Measurements from ENCODE around the gene DNHD1.
"Not testable (repeated sequence)": the region's sequence is repeated elsewhere in the genome, so short reads cannot be mapped to it uniquely, and the experiment has no call there.

DNHD1 gene

DNA sequence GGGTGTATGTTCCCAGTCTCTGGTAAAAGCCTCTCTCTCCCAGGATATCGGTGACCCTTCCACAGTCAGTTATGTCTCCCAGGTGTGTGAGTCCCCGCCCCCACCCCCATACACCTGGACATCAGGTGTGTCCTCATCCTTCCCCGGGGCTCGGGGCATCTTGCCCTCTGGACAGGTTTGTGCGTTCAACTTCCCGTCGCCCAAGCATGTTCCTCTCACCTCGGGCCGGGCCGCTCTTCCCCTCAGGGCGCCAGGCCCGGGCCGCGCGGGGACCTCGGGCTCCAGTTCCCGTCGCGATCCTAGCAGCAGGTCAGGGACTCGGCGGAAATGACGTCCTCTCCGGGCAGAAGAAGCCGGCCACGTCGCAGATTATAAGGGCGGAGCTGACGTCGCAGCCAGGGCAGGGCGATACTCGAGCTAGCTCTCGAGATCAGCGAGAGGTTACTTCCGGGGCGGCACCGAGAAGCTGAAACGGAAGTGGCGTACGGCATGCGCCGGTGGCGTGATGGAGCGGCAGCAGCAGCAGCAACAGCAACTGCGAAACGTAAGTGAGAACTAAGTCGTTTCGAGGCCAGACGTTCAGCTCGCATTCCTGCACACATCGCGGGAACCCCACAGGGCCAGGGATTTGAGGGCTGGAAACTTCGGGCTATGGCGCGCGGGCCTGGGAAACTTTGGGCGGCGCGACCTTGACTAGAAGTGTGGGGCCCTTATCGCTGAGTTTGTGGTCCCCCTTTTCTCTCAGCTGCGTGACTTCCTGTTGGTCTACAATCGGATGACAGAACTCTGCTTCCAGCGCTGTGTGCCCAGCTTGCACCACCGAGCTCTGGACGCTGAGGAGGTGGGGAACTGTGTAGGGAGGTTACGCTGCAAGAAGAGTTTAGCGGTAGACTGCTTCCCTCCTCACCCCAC is 15.8 kb upstream of the DNHD1 start, which contains the start of the genes ARFIP2 and TIMM10B:
ARFIP2 (minus strand) TSS at position 320 of the 912 bp plus-strand sequence. CDS start 910 bp downstream, outside the sequence.
TIMM10B (plus strand) TSS at position 490 of the 912 bp plus-strand sequence; CDS start at position 506, 16 bp downstream.
- in situ Hi-C loops (cut with MboI; ENCODE audit: low sequenced_read_pairs): no loop called here

DNA sequence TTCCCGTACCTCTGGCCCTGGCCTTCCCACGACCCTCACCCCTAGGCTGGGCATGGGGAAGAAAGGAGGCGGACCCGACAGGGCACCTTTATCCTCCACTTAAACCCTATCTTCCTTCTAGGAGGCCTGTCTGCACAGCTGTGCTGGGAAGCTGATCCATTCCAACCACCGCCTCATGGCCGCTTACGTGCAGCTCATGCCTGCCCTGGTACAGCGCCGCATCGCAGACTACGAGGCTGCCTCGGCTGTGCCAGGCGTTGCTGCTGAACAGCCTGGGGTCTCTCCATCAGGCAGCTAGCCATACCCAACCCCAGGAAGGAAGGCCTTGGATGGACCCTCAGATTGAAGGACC is 15.2 kb upstream of the DNHD1 start:
- in situ Hi-C loops (cut with MboI; ENCODE audit: low sequenced_read_pairs): no loop called here

DNA sequence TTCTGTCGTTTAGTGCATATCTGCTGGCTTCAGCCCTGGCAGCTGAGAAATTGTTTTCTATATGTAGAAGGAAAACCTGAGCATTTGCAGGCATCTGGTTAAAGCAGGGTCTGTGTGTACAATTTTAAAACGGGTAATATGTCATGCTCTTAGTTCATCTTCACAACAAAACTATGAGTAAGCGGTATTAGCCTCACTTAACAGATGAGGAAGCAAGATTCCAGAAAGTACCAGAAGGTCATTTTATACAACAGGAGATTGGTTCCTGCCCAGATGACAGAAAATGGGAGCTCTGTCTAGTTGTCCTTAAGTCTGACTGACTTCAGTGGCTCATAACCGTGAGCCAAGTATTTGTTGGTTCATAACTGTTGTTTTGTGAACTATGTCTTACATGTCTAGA is 14.6 kb upstream of the DNHD1 start:
- in situ Hi-C loops (cut with MboI; ENCODE audit: low sequenced_read_pairs): no loop called here

DNA sequence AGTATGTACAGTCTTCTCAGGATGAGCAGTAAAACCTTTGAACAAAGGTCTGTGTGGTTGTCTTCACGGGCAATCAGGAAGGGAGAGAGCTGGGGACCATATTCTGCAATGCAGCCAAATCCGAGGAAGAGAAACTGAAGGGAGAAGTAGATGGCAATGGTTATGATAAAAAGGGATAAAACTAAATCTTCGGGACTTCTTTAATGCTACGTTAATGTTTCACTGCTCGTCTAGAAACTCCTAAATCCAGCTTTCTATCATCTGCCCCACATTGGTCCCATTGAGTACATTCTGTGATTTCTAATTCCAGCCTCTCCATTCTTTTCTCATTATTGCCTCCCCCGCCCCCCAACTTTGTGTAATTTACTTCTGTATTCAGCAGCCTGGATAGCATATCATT is 14.1 kb upstream of the DNHD1 start:
- in situ Hi-C loops (cut with MboI; ENCODE audit: low sequenced_read_pairs): no loop called here

DNA sequence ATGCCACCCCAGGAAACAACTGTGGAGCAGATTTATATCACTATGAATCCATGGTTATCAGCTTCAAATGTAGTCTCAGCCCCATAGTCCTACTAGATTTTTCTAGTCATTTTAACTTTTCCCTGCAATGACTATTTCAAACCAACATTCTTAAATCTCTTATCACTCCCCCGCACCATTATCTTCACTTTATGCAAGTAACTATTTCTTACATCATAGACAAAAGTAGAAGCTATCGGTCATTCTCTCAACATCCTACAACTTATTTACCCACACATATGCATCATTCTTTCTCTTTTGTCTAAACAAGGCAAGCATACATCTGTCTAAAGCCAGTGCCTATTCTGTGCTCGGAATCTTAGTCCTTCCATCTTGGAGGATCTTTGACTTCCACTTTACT is 11.4 kb upstream of the DNHD1 start:
- in situ Hi-C loops (cut with MboI; ENCODE audit: low sequenced_read_pairs): no loop called here

DNA sequence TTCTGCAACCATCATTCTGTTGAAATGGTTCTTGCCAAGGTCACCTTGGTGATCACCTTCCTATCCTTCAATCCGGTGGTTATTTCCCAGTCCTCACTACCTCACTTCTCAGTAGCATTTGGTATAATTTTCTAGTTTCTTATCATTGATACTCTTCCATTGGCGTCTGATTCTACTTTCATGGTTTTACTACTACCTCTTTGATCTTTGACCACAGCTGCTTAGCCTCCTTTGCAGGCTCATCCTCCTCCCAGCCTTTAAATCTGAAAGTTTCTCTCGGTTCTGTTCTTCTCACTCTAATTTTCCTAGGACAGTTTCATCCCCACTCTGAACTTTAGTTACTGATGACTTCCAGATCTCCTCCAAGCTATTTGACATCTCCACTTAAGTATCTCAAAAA is 10.8 kb upstream of the DNHD1 start:
- in situ Hi-C loops (cut with MboI; ENCODE audit: low sequenced_read_pairs): no loop called here

DNA sequence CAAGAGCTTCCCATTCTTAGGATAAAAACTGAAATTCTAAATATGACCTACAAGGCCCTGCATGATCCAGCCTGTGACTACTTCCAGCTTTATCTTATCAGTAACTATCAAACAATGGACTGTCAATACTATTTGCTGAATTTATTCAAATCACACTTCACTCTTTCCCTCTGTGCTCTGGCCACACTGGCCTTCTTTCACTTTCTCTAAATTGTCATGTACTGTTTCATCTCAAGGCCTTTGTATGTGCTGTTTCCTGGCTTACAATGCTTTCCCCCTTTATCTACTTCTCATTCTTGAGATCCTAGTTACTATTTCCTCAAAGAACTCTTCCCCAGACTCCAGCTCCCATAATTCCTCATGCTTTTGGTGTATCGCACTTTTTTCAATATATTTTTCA is 10.1 kb upstream of the DNHD1 start:
- in situ Hi-C loops (cut with MboI; ENCODE audit: low sequenced_read_pairs): no loop called here

DNA sequence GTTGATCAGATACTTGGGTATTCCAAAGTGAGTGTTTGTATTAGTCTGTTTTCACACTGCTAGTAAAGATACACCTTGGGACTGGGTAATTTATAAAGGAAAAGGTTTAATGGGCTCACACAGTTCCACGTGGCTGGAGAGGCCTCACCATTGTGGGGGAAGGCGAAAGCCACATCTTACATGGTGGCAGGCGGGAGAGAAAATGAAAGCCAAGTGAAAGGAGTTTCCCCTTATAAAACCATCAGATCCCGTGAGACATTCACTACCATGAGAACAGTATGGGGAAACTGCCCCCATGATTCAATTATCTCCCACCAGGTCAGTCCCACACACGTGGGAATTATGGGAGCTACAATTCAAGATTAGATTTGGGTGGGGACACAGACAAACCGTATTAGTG is 8.7 kb upstream of the DNHD1 start:
- in situ Hi-C loops (cut with MboI; ENCODE audit: low sequenced_read_pairs): no loop called here

DNA sequence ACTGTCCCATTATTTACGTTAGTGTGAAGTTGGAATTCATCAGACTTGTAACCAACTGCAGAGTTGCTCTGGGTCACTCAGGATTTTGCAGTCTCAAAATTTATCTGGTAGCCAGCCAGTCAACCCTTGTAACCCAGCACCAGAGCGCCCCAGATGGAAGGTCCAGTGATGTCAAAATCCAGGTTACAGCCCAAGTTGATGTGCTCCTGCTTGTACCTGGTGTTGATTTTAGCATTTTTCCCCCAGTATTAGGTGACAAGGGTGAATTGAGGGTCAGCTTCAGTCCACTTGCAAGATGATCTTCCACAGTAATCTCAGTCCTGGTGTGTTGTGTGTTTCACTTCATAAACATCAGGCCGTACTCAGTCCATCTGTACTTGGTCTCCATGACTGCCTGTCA is 8.3 kb upstream of the DNHD1 start:
- in situ Hi-C loops (cut with MboI; ENCODE audit: low sequenced_read_pairs): no loop called here

DNA sequence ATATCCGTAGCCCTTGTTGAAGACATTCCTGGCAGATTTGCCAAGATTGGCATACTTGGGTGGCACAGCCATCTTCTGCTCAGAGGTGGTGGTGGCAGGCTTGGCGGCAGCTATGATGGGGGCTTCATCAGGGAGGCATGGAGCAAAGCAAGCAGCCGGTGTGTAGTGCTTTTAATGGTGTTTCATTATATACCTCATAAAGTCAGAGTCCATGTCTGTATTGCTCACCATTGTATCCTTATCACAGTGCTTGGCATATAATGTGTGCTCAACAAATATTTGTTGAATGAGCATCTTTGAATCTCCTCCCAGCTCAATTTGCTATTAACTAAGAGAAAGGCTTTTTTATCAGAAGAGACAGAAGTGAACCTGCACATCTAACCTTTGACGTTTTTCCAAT is 7.8 kb upstream of the DNHD1 start:
- in situ Hi-C loops (cut with MboI; ENCODE audit: low sequenced_read_pairs): no loop called here

DNA sequence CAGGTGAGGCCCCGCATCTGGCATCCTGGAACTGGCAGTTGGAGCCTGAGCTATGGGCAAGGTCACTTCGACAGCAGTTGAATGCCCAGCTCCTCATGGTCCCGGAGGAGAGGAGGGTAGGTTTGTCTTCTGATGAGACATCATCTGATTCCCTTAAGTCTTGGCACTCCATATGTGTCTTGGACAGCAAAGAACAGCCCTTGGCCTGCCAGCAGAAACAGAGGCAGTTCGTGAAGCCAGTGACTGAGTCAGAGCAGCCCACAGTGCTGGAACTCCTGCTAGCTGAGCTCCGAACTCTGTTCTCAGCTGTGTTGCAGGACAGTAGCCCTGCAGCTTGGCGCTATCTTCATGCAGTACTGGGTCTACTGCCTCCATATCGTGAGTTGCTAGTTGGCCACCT is 1.0 kb downstream of the DNHD1 start:
- in situ Hi-C loops (cut with MboI; ENCODE audit: low sequenced_read_pairs): no loop called here

DNA sequence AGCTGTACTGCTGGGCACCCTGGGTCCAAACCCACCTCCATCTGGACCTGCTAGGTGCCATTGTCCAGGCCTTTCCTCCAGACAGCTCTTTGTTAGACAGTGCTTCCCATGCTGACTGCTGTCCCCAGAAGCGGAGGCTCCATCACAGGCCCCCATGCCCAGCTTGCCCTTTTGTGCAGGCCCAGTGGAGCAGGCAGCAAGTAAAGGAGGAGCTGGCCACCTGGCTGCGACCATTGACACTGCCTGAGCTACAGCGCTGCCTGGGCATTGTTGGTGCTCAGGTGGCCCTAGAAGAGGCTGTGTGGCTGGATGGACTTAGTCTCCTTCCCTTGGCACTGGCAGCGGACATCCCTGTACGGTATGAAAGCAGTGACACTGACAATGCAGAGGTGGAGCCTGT is 1.5 kb downstream of the DNHD1 start:
- in situ Hi-C loops (cut with MboI; ENCODE audit: low sequenced_read_pairs): no loop called here

DNA sequence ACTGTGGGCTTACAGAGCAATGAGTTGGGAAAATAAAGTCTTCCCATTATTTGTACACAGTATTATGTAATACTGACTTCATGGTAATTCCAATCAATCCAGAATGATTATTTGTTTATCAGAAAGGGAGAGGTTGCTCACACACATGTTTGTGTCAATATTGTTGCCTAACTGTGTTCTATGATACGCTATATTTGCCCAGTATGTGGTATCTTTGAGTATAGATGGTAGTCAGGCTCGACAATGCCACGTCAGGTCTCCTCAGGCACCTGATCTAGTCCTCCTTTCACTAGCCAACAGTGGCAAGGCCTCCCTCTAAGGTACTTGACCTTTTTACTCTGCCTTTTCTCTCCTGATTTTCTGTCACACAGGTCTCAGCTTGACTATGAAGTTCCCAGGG is 5.3 kb downstream of the DNHD1 start:
- in situ Hi-C loops (cut with MboI; ENCODE audit: low sequenced_read_pairs): no loop called here

DNA sequence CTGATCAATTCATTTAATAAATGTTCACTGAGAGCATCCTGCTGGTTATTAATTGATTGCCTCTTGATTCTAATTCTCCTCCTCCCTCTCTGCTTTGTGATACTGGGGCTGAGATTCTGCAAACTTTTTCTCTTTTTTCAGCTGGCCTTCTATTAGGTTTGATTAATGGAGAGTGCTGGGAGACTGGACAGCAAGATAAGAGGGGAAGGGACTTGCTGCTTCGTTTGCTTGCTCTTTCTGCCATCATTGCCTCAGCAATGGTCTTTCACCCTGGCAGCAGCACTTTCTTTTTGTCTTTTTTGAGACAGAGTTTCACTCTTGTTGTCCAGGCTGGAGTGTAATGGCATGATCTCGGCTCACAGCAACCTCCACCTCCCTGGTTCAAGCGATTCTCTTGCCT is 7.1 kb downstream of the DNHD1 start:
- in situ Hi-C loops (cut with MboI; ENCODE audit: low sequenced_read_pairs): no loop called here

DNA sequence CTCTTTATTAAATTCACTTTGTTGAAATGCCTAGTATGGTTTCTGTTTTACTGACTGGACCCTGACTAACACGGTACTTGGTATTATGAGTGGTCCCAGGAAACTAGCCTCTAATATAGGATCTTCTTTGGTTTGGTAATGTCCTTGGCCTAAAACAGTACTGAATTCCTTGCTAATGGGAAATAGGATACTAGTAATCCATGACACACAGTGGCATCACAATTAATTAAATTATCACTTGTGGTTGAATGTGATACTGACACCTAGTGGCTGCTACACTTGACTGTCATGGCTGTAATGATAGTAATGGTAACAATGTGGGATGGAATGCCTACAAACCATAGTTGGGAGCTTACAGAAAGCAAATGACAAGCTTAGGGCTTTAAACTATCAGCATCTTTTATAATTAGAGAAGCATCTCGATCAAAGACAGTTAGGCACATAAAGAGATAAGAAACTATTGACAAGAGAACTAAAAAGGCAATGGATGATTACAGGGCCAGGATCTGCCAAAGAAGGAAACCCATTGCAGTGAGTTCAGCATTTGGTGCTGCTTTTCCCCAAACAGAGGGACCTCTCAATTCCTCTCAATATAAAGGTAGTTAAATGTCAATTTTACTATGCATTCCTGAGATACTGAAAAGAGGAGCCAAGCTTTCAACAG is 8.6 kb downstream of the DNHD1 start:
- in situ Hi-C loops (cut with MboI; ENCODE audit: low sequenced_read_pairs): no loop called here

DNA sequence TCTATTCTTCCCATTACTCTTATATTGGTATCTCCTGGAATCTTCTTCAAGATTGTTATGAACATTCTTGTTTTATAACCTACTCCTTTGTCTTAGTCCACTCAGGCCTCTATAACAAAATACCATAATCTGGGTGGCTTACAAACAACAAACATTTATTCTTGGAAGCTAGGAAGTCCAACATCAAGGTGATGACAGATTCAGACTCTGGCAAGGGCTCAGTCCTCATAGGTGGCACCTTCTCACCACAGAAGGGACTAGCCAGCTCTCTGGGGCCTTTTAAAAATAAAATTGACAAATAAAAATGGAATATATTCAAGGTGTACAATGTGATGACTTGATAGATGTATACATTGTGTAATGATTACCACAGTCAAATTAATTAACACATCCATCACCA is 19.8 kb downstream of the DNHD1 start:
- in situ Hi-C loops (cut with MboI; ENCODE audit: low sequenced_read_pairs): no loop called here

DNA sequence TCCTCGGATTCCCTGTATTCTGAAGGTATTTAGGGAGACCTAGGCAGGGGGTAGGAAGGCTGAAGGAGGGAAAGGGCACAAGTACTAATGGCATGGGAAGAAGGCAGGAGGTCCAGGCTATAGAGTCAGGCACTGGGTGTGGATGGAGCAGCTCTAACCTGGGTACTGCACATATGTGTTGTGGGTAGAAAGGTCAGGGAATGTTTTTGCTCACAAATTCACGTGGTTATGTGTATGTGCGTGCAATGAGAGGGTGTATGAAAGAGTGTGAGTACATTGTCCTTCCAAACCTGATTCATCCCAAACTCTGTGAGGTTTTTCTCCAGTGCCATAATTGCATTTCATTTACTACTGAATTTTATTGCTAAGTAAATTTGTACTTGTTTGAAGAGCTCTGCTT is 23.2 kb downstream of the DNHD1 start:
- in situ Hi-C loops (cut with MboI; ENCODE audit: low sequenced_read_pairs): no loop called here

DNA sequence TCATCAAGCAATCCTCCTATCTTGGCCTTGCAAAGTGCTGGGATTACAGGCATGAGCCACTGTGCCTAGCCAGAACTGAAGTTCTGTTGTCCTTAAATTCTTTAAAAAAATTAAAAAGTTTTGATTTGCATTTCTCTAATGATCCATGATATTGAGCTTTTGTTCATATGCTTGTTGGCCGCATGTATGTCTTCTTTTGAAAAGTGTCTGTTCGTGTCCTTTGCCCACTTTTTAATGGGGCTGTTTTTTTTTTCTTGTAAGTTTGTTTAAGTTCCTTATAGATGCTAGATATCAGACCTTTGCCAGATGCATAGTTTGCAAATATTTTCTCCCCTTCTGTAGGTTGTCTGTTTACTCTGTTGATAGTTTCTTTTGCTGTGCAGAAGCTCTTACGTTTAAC is 24.9 kb downstream of the DNHD1 start:
- in situ Hi-C loops (cut with MboI; ENCODE audit: low sequenced_read_pairs): not testable (repeated sequence)

DNA sequence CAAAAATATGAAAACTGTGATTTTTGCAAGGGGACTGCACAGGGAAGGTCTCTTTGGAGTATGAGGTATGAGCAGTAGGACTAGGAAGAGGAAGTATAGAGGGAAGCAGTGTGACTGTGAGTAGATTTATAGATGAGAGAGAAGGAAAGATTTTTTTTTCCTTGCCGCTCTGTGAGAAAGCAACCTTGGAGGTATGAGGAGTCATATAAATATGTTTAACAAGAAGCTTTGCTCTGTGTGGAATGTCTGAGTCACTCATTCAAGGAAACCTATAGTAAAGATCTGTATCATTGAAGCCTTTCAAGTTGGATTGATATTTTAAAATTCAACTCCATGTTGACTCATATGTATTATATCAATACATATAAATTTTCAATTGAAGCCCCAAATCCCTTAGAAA is 26.2 kb downstream of the DNHD1 start:
- in situ Hi-C loops (cut with MboI; ENCODE audit: low sequenced_read_pairs): no loop called here

DNA sequence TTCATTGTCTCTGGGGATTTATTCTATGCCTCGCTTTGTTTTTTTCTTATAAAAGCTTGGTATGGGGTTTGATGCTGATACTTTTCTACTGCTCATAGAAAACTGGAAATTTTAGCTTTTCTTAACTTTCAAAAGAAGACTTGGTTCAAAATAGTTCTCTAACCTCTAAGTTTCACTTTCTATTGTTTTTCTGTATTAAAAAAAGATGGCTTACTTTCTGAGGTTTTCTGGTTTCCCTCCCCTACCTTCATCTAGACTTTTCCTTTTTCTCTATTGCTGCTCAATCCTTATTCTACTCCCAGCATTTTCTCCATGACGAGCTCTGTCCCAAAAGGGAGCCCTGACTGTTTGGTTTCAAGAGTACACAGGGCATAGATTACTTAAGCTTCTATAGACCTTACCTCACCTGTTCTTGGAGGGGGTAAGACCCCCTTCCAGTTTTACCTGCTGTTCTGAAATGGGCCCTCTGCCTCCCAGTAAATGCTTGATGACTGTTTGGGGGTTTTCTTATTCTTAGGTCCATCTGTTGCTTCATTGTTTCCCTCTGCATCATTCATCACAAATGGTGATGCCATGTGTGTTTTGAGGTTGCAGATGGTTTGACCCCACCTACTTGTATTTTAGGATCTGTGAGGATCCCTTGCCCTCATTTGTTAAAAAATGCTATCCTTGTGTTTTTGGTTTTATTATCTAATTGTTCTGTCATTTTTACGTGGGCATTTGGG is 29.5 kb downstream of the DNHD1 start:
- in situ Hi-C loops (cut with MboI; ENCODE audit: low sequenced_read_pairs): no loop called here

DNA sequence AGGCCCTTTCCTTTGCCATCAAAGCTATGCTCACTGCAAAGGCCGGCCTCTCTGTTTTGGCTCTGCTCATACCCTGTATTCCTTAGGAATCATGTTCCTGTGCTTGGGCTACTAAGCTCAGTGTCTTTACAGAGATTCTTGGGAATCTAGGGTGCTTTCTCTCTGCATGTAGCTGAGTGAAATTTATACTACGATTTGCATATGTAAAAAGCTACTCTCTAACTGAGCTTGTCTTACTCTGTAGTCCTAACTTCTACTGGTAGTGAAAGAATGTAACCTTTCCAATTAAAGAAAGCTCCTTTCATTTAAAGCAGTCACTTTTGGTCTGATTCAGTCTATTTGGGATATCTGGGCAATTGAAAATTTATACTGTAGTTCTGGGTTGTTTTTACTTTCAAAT is 32.2 kb downstream of the DNHD1 start:
- in situ Hi-C loops (cut with MboI; ENCODE audit: low sequenced_read_pairs): no loop called here

DNA sequence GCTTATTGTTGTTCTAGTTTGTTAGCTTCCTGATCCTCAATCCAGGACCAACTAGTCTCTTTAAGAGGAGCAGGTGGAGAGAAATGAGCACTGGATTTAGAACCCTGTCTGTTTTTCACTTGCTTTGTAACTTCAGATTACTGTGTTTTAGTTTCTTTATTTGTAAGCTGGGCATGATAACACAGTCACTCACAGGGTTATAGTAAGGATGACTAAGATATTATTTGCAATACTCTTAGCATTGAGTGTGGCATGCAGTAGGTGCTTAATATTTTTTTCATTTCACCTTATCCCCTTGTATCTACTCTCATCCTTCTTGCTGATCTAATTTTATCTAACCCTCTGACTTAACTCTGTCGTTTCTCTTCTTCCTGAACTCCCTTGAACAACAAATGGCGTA is 33.8 kb downstream of the DNHD1 start:
- in situ Hi-C loops (cut with MboI; ENCODE audit: low sequenced_read_pairs): loop anchor here (10.0 kb wide), 1 partner anchor 174 kb away; no protein-coding TSS in a partner anchor

Data from HL-60/S4 (cell line).